ENCODE measurements around the gene EFTUD2. TPM values are rescaled to one million over a fixed set of nuclear protein-coding genes. Genes with fewer than 3 reads are reported as not detected.

EFTUD2 gene
- total and polyA plus RNA-seq, 2 of the 13 experiments (the other 11 are each of a cell fraction or from before 2014, with no cell fraction given) = 111 to 137 TPM

- in situ Hi-C loops (cut with HindIII; ENCODE audit: extremely low pct_ligation_motif_present, low pct_unique_long_range_greater_than_20kb) (loop anchor here (5.0 to 10.0 kb wide), 3 partner anchors 41 to 183 kb away; no protein-coding TSS in a partner anchor), intact Hi-C loops (cut with micrococcal nuclease; ENCODE audit: unreplicated experiment) (loop anchor here (2.0 kb wide), 1 partner anchor 41 kb away; no protein-coding TSS in a partner anchor)
- WGBS (ENCODE audit: low lambda C conversion rate) = 16% methylated on average over 11 of the region's 11 CpGs
- ChIA-PET CTCF (ENCODE audit: low intra/inter-chr PET ratio, low total read pairs) (interaction anchor here (1.4 to 2.8 kb wide), 2 partner anchors 96 to 101 kb away, joined by 5 to 24 read pairs; no protein-coding TSS in a partner anchor), POLR2A (interaction anchor here (1.1 to 2.2 kb wide), 4 partner anchors 100 to 227 kb away, joined by 3 to 11 read pairs (median 5); partner anchors contain the start of genes HEXIM1 and NMT1)
- Histone ChIP-seq H2AFZ (ENCODE audit: low read length) (no peak overlapping the region), H3K4me3 (replicated peaks in 1 of 3; ENCODE audit: insufficient read depth in 1 of 3, low read depth in 2 of 3, low read length in 3 of 3) (no peak overlapping the region), H3K9ac (ENCODE audit: insufficient read depth, low read depth, low read length) (no peak overlapping the region), H3K4me1 (ENCODE audit: insufficient read depth, low read length) (peaks cover 18% of the 10 kb centered on the region), H3K4me2 (ENCODE audit: low read depth, low read length) (peak overlapping the region; percentile 13; the same call in 1 of the 2 replicates), H3K27me3 (ENCODE audit: control insufficient read depth in 1 of 2, insufficient read depth in 2 of 2, low read length in 2 of 2) (peaks cover 9 to 30% of the 10 kb centered on the region in 2 experiments; a peak in 4 of 5 replicates), H4K20me1 (ENCODE audit: insufficient read depth, low read length) (no peaks in the 10 kb centered on the region), H3K79me2 (ENCODE audit: insufficient read depth, low read length) (no peaks in the 10 kb centered on the region), H3K36me3 (replicated peaks in 1 of 2; ENCODE audit: control insufficient read depth in 1 of 2, insufficient read depth in 2 of 2, low read length in 2 of 2) (peaks cover 4 to 7% of the 10 kb centered on the region in 2 experiments; a peak in 1 of 5 replicates), H3K9me3 (ENCODE audit: low read length) (no peaks in the 10 kb centered on the region), H3K27ac (ENCODE audit: extremely low read length, insufficient read depth, low read length) (no peak overlapping the region)
- TF ChIP-seq ZNF263 (CRISPR knock-in tag; IDR thresholded peaks at IDR 0.05) (0 out of 2 replicates have a peak, but pooled peaks have one; percentile 17), SP4 (CRISPR knock-in tag; IDR thresholded peaks at IDR 0.05) (0 out of 2 replicates have a peak, but pooled peaks have one; percentile 29)
- TF ChIP-seq, protein P1, sequence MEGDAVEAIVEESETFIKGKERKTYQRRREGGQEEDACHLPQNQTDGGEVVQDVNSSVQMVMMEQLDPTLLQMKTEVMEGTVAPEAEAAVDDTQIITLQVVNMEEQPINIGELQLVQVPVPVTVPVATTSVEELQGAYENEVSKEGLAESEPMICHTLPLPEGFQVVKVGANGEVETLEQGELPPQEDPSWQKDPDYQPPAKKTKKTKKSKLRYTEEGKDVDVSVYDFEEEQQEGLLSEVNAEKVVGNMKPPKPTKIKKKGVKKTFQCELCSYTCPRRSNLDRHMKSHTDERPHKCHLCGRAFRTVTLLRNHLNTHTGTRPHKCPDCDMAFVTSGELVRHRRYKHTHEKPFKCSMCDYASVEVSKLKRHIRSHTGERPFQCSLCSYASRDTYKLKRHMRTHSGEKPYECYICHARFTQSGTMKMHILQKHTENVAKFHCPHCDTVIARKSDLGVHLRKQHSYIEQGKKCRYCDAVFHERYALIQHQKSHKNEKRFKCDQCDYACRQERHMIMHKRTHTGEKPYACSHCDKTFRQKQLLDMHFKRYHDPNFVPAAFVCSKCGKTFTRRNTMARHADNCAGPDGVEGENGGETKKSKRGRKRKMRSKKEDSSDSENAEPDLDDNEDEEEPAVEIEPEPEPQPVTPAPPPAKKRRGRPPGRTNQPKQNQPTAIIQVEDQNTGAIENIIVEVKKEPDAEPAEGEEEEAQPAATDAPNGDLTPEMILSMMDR (CRISPR knock-in tag; IDR thresholded peaks at IDR 0.05) = peak; percentile 50
- TF ChIP-seq, protein P2, sequence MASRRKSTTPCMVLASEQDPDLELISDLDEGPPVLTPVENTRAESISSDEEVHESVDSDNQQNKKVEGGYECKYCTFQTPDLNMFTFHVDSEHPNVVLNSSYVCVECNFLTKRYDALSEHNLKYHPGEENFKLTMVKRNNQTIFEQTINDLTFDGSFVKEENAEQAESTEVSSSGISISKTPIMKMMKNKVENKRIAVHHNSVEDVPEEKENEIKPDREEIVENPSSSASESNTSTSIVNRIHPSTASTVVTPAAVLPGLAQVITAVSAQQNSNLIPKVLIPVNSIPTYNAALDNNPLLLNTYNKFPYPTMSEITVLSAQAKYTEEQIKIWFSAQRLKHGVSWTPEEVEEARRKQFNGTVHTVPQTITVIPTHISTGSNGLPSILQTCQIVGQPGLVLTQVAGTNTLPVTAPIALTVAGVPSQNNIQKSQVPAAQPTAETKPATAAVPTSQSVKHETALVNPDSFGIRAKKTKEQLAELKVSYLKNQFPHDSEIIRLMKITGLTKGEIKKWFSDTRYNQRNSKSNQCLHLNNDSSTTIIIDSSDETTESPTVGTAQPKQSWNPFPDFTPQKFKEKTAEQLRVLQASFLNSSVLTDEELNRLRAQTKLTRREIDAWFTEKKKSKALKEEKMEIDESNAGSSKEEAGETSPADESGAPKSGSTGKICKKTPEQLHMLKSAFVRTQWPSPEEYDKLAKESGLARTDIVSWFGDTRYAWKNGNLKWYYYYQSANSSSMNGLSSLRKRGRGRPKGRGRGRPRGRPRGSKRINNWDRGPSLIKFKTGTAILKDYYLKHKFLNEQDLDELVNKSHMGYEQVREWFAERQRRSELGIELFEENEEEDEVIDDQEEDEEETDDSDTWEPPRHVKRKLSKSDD (CRISPR knock-in tag; IDR thresholded peaks at IDR 0.05; ENCODE audit: low read depth) = no peak
- BruUV-seq (replicated peaks) = no TSS peak
- DNase-seq (ENCODE audit: low spot score) = no peak
- ATAC-seq = peak; percentile 57
- no peak for FAIRE-seq
Measured at GRCh38 chr17:44921122-44921882, 22.1 kb upstream of the EFTUD2 start.
